ENCODE results near the gene MYO18A.

MYO18A gene

DNA sequence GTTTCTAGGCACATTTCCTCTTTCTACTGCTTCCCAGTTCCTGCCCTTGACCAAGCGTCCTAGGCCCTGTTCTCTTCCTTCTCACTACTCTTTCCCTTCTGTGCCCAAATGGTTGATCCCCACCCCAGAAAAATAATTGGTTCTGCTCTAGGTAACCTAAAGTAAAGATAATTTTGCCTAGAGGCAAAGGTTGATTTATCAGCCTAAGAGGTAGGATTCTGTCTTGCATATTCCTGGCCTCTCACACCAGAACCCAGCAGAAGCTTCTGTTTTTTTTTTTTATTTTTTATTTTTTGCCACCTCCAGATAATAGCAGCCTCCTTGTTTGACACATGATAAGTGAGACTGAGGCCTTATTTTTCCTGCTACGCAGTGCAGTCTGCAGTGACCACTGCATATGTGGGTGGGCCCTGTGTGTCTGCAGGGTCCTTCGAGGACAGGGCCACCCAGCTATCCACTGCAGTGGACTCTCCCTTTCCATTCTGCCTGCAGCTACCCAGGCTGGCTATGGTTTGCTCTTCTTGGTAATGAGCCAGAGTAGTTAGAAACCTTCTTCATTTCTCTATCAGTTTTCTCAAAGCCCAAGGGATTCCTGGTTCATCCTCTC lies 136.6 kb downstream of the MYO18A start:
- DNase-seq = no peak

DNA sequence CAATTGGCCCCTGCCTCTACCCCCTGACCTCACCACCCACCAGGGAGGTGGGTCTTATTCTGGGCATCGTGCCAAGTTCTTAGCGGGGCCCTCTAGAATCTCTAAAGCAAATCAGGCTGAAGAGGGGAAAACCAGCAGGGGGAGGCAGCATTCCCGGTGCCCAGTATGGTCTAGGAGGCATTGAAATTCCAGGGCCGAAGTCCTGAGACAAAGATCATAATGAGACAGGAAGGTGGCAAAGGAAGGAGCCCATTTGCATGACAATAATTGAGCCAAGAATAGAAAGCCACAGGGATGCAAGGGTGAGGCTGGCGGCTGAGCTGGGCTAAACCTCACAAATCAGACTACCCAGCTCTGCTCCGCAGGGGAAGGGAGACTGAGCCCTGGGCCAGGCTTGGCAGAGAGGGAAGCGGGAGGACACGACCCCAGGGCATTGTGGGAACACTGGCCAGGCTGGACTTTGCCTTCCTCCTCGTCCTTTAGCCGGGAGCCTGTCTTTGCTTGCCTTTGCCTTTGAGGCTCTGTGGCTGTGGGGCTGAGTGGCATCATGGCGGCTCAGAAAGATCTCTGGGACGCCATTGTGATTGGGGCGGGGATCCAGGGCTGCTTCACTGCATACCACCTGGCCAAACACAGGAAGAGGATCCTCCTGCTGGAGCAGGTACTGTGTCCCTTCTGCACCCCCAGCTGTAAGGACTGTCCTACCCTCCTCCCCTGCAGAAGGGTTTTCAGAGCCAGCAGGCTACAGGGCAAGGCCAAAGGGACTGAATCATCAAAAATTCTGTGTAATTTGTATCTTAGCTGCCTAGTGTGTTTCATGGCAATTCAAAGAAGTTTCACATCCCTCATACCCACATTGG lies 137.3 kb downstream of the MYO18A start, which contains the start of gene PIPOX:
TSS of gene PIPOX (plus strand) at position 463 of the 860 bp plus-strand sequence. CDS start at position 548, 85 bp downstream.
- DNase-seq = no peak

GRCh38 chr17:29042026-29042678 lies 138.0 kb downstream of the MYO18A start:
- no peak for DNase-seq

GRCh38 chr17:29041571-29041970 lies 138.6 kb downstream of the MYO18A start:
- no peak for DNase-seq

DNA sequence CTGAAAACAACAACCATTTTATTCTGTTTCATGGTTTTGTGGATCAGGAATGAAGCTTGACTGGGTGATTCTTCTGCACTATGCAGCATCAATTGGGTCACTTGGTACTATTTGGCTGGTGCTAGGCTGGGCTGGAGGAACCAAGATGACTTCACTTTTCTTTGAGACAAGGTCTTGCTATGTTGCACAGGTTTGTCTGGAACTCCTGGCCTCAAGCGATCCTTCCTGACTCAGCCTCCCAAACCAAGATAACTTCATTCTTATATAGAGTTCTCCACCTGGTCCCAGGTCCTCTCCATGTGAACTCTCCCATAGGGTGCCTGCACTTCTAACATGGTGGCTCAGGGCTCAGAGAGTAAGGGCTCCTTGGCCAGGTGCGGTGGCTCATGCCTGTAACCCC lies 139.1 kb downstream of the MYO18A start:
- DNase-seq = no peak

- no peak for DNase-seq
These were observed 140.2 kb downstream of the MYO18A start for GRCh38 chr17:29039764-29040598.

GRCh38 chr17:29038085-29038795 lies 142.0 kb downstream of the MYO18A start:
- DNase-seq = no peak

DNA sequence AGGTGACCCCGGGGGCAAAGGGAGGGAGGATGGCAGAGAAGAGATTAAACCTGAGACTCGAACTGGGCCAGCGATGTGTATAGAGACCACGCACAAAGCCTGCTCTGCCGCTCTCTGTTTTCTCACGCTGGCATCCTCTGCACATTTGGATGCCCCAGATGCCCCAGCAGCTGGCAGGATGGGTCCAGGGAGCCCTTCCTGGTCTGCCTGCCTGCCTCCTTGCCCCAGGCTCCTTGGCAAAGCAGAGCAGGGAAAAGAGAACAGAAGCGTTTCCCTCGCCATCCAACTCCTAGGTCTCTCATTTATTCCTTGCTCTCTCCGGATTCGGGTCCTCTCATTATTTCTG lies 142.5 kb downstream of the MYO18A start:
- no peak for DNase-seq

GRCh38 chr17:29036584-29036983 lies 143.6 kb downstream of the MYO18A start:
- DNase-seq = no peak

GRCh38 chr17:29034510-29034909 lies 145.7 kb downstream of the MYO18A start:
- DNase-seq = no peak

- no peak for DNase-seq
These were observed 147.4 kb downstream of the MYO18A start for GRCh38 chr17:29032857-29033197.

DNA sequence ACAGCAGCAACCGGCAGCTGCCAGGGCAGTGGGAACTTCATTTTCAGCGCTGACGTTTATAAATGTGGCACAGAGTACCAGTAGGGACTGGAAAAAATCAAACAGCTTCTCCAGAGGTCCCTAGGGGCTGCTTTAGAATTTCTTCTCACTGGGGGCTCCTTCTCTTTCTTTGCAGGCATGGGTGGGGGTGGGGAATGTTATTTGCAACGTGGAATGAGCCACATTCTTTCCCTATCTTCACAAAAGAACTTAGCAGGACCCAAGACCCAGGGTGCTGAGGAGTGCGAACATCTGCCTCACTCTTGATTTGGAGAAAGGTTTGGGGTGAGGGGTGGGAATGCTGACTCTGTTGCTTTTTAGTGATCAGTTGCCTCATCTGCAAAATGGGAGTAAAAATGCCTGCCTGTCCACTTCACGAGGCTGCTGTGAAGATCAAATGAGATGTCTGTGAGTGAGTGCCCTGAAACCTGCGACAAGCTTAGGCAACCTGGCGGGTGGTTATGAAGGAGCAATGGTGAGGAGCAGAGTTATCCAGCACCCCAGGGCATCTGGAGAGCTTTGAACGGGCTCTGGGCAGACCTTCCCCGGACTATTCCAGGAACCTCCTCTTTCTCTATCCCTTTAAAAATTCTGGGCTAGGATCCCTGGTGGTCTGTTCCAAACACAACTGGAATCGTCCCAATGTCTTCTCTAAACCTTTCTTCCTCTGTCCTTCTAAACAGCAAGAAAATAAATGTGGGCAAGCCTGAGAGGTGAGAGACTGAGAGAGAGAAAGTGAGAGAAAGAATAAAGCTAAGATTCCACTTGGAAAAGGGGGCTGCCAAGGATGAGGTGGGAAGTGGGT lies 148.0 kb downstream of the MYO18A start:
- DNase-seq = no peak

GRCh38 chr17:29031488-29031887 lies 148.7 kb downstream of the MYO18A start:
- DNase-seq = no peak

DNA sequence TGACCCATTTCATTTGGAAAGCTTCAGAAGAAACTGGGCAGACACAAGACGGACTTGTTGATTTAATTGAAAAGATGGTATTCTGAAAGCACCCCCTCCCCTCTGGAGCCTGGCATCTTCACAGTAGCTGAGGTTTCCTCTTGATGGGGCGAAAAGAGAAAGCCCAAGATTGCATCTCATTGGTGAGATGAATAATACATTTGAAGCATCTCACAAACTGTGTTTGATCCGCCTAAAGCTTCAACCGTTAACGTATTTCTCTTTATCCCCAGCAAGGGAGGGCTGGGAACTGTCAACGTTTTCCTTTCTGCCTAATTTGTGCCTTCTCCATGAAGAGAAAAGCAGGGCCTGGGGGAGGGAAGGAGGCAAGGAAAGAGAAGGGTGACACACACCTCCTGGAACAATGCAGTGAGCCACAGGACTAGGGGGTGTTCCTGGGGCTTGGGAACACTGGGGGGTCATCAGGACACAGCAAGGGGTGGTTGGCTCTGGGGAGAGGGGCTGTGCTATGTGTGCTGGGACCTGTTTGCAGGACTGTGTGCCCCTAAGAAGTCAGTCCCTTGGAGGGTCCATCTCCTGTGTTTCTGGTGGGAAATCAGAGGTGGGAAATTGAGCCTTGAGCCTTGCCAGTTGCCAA lies 155.8 kb downstream of the MYO18A start:
- no peak for DNase-seq

GRCh38 chr17:29022074-29022473 lies 158.1 kb downstream of the MYO18A start:
- DNase-seq = no peak

- no peak for DNase-seq
These were observed 159.0 kb downstream of the MYO18A start for GRCh38 chr17:29021226-29021625.
